Aorta (tissue), 5 donors: ENCODE data around the gene ADCY1. TPM values are rescaled to one million over a fixed set of nuclear protein-coding genes. Genes with fewer than 3 reads are reported as not detected.

Experiments used
- ATAC-seq: fragments of 200-7000 bp; cut with Tn5 transposase; one replicate; pipeline ENCODE4 v1.9.1; 2022; ENCODE audit warnings: moderate library complexity; ENCODE audit not compliant: low FRiP score
- DNase-seq, 2 donors: peaks; one replicate each; pipeline ENCODE4 v3.0.0-alpha.2; 2020
- H3K27ac ChIP-seq, 2 donors: one replicate each; pipeline ENCODE4 v1.5.1; 2013; ENCODE audit warnings: low read length in 2 of 2, mild to moderate bottlenecking in 2 of 2, moderate library complexity in 2 of 2, control low read depth in 1 of 2, inconsistent platforms in 1 of 2, low read depth in 1 of 2
- H3K27me3 ChIP-seq, 2 donors: one replicate each; pipeline ENCODE4 v1.6.1; 2013; ENCODE audit warnings: control low read depth in 1 of 2, low read length in 1 of 2, mild to moderate bottlenecking in 1 of 2, moderate library complexity in 1 of 2; ENCODE audit not compliant: insufficient read depth in 2 of 2, control insufficient read depth in 1 of 2
- H3K36me3 ChIP-seq, 2 donors: one replicate each; pipeline ENCODE4 v1.6.1; 2013; ENCODE audit warnings: control low read depth in 1 of 2, low read length in 1 of 2, mild to moderate bottlenecking in 1 of 2; ENCODE audit not compliant: insufficient read depth in 2 of 2, control insufficient read depth in 1 of 2
- H3K4me1 ChIP-seq, 2 donors: one replicate each; pipeline ENCODE4 v1.6.1; 2013; ENCODE audit warnings: low read length in 2 of 2, control low read depth in 1 of 2, mild to moderate bottlenecking in 1 of 2, moderate library complexity in 1 of 2; ENCODE audit not compliant: insufficient read depth in 2 of 2, control insufficient read depth in 1 of 2
- H3K4me3 ChIP-seq, 2 donors: one replicate each; pipeline ENCODE4 v1.5.1; 2013; ENCODE audit warnings: low read length in 2 of 2, control low read depth in 1 of 2, mild to moderate bottlenecking in 1 of 2
- H3K9me3 ChIP-seq: one replicate; pipeline ENCODE4 v1.6.1; 2013; ENCODE audit warnings: mild to moderate bottlenecking, low read length; ENCODE audit not compliant: control insufficient read depth
- WGBS, 2 donors: extraction: QIAGEN DNeasy Blood & Tissue Kit; methylation state at CpG; one replicate each; pipeline ENCODE4 v1.1.7; 2013; 5-methylcytosine and 5-hydroxymethylcytosine counted together
- intact Hi-C, 2 donors: fragments of 100-400 bp; cut with DNase I; formaldehyde crosslinking; loops; one replicate each; pipeline versions ENCODE4 v1.14.2 to v1.15.0; 2022
- polyA plus RNA-seq, 2 donors: library from polyadenylated mRNA; stranded (reverse); fragments of 200-250 nt; gene quantifications; one replicate each; pipeline ENCODE4 v1.2.3, GENCODE V29; 2013
- total RNA-seq, 2 donors: library from RNA; stranded (reverse); fragmentation: NEBNext Ultra II Directional; extraction: Animal tissue kit (Norgen Biotek cat#: 25700); gene quantifications; one replicate each; pipeline ENCODE4 v1.2.1, GENCODE V29; 2021
- donor health status: healthy with polysubstance abuse.
- donor health status: Bipolar disorder and iron deficiency.
- donor health status: DM: no; HTN: no; CAD: no.
- donor health status: DM: no; HTN: no; CAD: no.
- donor health status: DM: yes; HTN: yes; CAD: no.

Gene ADCY1
- total and polyA plus RNA-seq, 4 donors = 0.20 to 5.8 (median 1.8) TPM

- ATAC-seq = peak; percentile 23
- Histone ChIP-seq H3K9me3 (no peaks in the 10 kb centered on the region), H3K36me3 (no peaks in the 10 kb centered on the region), H3K27ac (no peak overlapping the region), H3K4me3 (no peak overlapping the region), H3K27me3 (no peaks in the 10 kb centered on the region), H3K4me1 (no peaks in the 10 kb centered on the region)
- intact Hi-C loops = no loop called here
- 82% methylated on average over 20 of the region's 20 CpGs for WGBS, 2 donors
- DNase-seq = no peak
Measured at GRCh38 chr7:45663167-45663921, 89.2 kb downstream of the ADCY1 start.

- intact Hi-C loops = no loop called here
- DNase-seq (no peak), ATAC-seq (no peak)
- H3K36me3 ChIP-seq = no peaks in the 10 kb centered on the region
- no peaks in the 10 kb centered on the region for H3K4me1 ChIP-seq
- no peak overlapping the region for H3K4me3 ChIP-seq
- 75 to 79% methylated on average over 9 of the region's 9 CpGs for WGBS, 2 donors
- H3K27ac ChIP-seq = no peak overlapping the region
- H3K9me3 ChIP-seq = no peaks in the 10 kb centered on the region
- no peaks in the 10 kb centered on the region for H3K27me3 ChIP-seq
Measured at GRCh38 chr7:45663965-45664633, 89.9 kb downstream of the ADCY1 start.

GRCh38 chr7:45665172-45665571 lies 91.0 kb downstream of the ADCY1 start:
- intact Hi-C loops = no loop called here
- WGBS, 2 donors = 90 to 91% methylated on average over 7 of the region's 7 CpGs
- no peaks in the 10 kb centered on the region for H3K27me3 ChIP-seq
- no peaks in the 10 kb centered on the region for H3K4me1 ChIP-seq
- no peaks in the 10 kb centered on the region for H3K9me3 ChIP-seq
- no peaks in the 10 kb centered on the region for H3K36me3 ChIP-seq
- DNase-seq = no peak
- no peak overlapping the region for H3K27ac ChIP-seq
- H3K4me3 ChIP-seq = no peak overlapping the region
- ATAC-seq = no peak

- DNase-seq (no peak), ATAC-seq (no peak)
- Histone ChIP-seq H3K27me3 (no peaks in the 10 kb centered on the region), H3K4me1 (no peaks in the 10 kb centered on the region), H3K36me3 (no peaks in the 10 kb centered on the region), H3K9me3 (peaks cover 2% of the 10 kb centered on the region), H3K4me3 (no peak overlapping the region), H3K27ac (no peak overlapping the region)
- intact Hi-C loops = no loop called here
- WGBS, 2 donors = 67 to 73% methylated on average over 7 of the region's 7 CpGs
Measured at GRCh38 chr7:45670227-45670626, 96.1 kb downstream of the ADCY1 start.

- Histone ChIP-seq H3K27ac (no peak overlapping the region), H3K27me3 (no peaks in the 10 kb centered on the region), H3K4me1 (no peaks in the 10 kb centered on the region), H3K4me3 (no peak overlapping the region), H3K9me3 (peaks cover 2% of the 10 kb centered on the region), H3K36me3 (no peaks in the 10 kb centered on the region)
- peak in 1 of 2 donors; percentile 25 for DNase-seq
- no peak for ATAC-seq
- intact Hi-C loops = no loop called here
- 94 to 95% methylated on average over 6 of the region's 6 CpGs for WGBS, 2 donors
Measured at GRCh38 chr7:45670717-45671116, 96.5 kb downstream of the ADCY1 start.

GRCh38 chr7:45677311-45677900 lies 103.2 kb downstream of the ADCY1 start:
- DNase-seq (no peak), ATAC-seq (no peak)
- WGBS, 2 donors = 78 to 79% methylated on average over 9 of the region's 9 CpGs
- no peaks in the 10 kb centered on the region for H3K4me1 ChIP-seq
- H3K36me3 ChIP-seq = no peaks in the 10 kb centered on the region
- intact Hi-C loops = no loop called here
- peaks cover 2% of the 10 kb centered on the region for H3K9me3 ChIP-seq
- H3K4me3 ChIP-seq = no peak overlapping the region
- H3K27ac ChIP-seq = no peak overlapping the region
- H3K27me3 ChIP-seq = no peaks in the 10 kb centered on the region

GRCh38 chr7:45679516-45679915 lies 105.3 kb downstream of the ADCY1 start:
- no peak for DNase-seq
- 81 to 83% methylated on average over 4 of the region's 4 CpGs for WGBS, 2 donors
- intact Hi-C loops = no loop called here
- Histone ChIP-seq H3K4me1 (no peaks in the 10 kb centered on the region), H3K27me3 (no peaks in the 10 kb centered on the region), H3K27ac (no peak overlapping the region), H3K4me3 (no peak overlapping the region), H3K9me3 (peaks cover 2% of the 10 kb centered on the region), H3K36me3 (no peaks in the 10 kb centered on the region)
- ATAC-seq = no peak

GRCh38 chr7:45680776-45681175 lies 106.6 kb downstream of the ADCY1 start:
- 91 to 94% methylated on average over 6 of the region's 6 CpGs for WGBS, 2 donors
- DNase-seq = peak in 1 of 2 donors; percentile 38
- H3K27me3 ChIP-seq = no peaks in the 10 kb centered on the region
- no peak for ATAC-seq
- no peaks in the 10 kb centered on the region for H3K4me1 ChIP-seq
- H3K36me3 ChIP-seq = no peaks in the 10 kb centered on the region
- no peak overlapping the region for H3K4me3 ChIP-seq
- H3K9me3 ChIP-seq = peaks cover 2% of the 10 kb centered on the region
- no peak overlapping the region for H3K27ac ChIP-seq
- intact Hi-C loops = no loop called here
